Lower lobe of right lung (tissue), 2 donors: ENCODE measurements around the gene ZXDC. TPM values are rescaled to one million over a fixed set of nuclear protein-coding genes. Genes with fewer than 3 reads are reported as not detected.
A peak's percentile ranks its signal among the peaks of the same experiment; 100 is the strongest.

Experiments used
- ATAC-seq, 2 donors: fragments of 200-7000 bp; cut with Tn5 transposase; one replicate each; pipeline ENCODE4 v1.9.1; 2020 to 2022; ENCODE audit warnings: mild to moderate bottlenecking in 2 of 2, moderate library complexity in 2 of 2
- DNase-seq: peaks from one replicate; pipeline ENCODE4 v3.0.0-alpha.2; 2020
- H3K27ac ChIP-seq: fragments of 200-600 bp; one replicate; pipeline ENCODE4 v1.8.0; 2022
- H3K27me3 ChIP-seq: fragments of 200-600 bp; one replicate; pipeline ENCODE4 v1.8.0; 2022; ENCODE audit warnings: low read depth
- H3K36me3 ChIP-seq: fragments of 200-600 bp; one replicate; pipeline ENCODE4 v1.8.0; 2022; ENCODE audit warnings: mild to moderate bottlenecking
- H3K4me1 ChIP-seq: fragments of 200-600 bp; one replicate; pipeline ENCODE4 v1.8.0; 2022
- H3K4me3 ChIP-seq: fragments of 200-600 bp; one replicate; pipeline ENCODE4 v1.8.0; 2022; ENCODE audit warnings: mild to moderate bottlenecking
- H3K9me3 ChIP-seq: fragments of 200-600 bp; one replicate; pipeline ENCODE4 v1.8.0; 2022
- CTCF ChIP-seq: fragments of 200-600 bp; IDR thresholded peaks from one replicate; pipeline ENCODE4 v1.8.0; 2022; ENCODE audit warnings: antibody characterized with exemption, mild to moderate bottlenecking
- intact Hi-C: fragments of 100-400 bp; cut with DNase I; formaldehyde crosslinking; loops from one replicate; pipeline ENCODE4 v1.11.0; 2022
- total RNA-seq: library from RNA; stranded (reverse); fragmentation: NEBNext Ultra II Directional; extraction: Animal tissue kit (Norgen Biotek cat#: 25700); gene quantifications from one replicate; pipeline ENCODE4 v1.2.1, GENCODE V29; 2021
- donor health status: DM: no; HTN: yes; CAD: no; lungs with severe emphysema.

Gene ZXDC
- total RNA-seq, 1 donor from 2014 or later = 40.4 TPM

- ATAC-seq = no peak
- H3K36me3 ChIP-seq = no peaks in the 10 kb centered on the region
- peak; percentile 34 for DNase-seq
- H3K9me3 ChIP-seq = no peaks in the 10 kb centered on the region
- no peak overlapping the region for H3K4me3 ChIP-seq
- no peak for TF ChIP-seq CTCF
- intact Hi-C loops = no loop called here
- H3K27ac ChIP-seq = no peak overlapping the region
- H3K4me1 ChIP-seq = peaks cover 5% of the 10 kb centered on the region
- H3K27me3 ChIP-seq = no peaks in the 10 kb centered on the region
These were observed 4.5 kb upstream of the ZXDC start for GRCh38 chr3:126480206-126480605.

GRCh38 chr3:126479642-126480041 is 4.0 kb upstream of the ZXDC start:
- DNase-seq = no peak
- intact Hi-C loops = no loop called here

GRCh38 chr3:126478581-126479310 is 3.1 kb upstream of the ZXDC start:
- Histone ChIP-seq H3K27ac (no peak overlapping the region), H3K4me1 (peaks cover 17% of the 10 kb centered on the region), H3K36me3 (no peaks in the 10 kb centered on the region), H3K4me3 (no peak overlapping the region), H3K27me3 (no peaks in the 10 kb centered on the region), H3K9me3 (no peaks in the 10 kb centered on the region)
- ATAC-seq (no peak), DNase-seq (peak; percentile 38)
- no peak for TF ChIP-seq CTCF
- intact Hi-C loops = no loop called here

More at GRCh38 chr3:126479642-126480041, 4.0 kb upstream of the ZXDC start:
- Histone ChIP-seq H3K27me3 (no peaks in the 10 kb centered on the region), H3K4me1 (peaks cover 8% of the 10 kb centered on the region), H3K9me3 (no peaks in the 10 kb centered on the region), H3K36me3 (no peaks in the 10 kb centered on the region), H3K27ac (no peak overlapping the region), H3K4me3 (no peak overlapping the region)
- no peak for ATAC-seq
- no peak for TF ChIP-seq CTCF

- Histone ChIP-seq H3K27me3 (no peaks in the 10 kb centered on the region), H3K27ac (no peak overlapping the region), H3K9me3 (no peaks in the 10 kb centered on the region), H3K4me1 (peaks cover 34% of the 10 kb centered on the region), H3K4me3 (no peak overlapping the region), H3K36me3 (no peaks in the 10 kb centered on the region)
- intact Hi-C loops = no loop called here
- no peak for TF ChIP-seq CTCF
- DNase-seq (no peak), ATAC-seq (no peak)
These were observed 1.3 kb upstream of the ZXDC start for GRCh38 chr3:126477061-126477380.

GRCh38 chr3:126476166-126477060 is 722 bp upstream of the ZXDC start:
- Histone ChIP-seq H3K27ac (peak overlapping the region; percentile 90), H3K4me3 (peak overlapping the region; percentile 74), H3K9me3 (no peaks in the 10 kb centered on the region), H3K27me3 (no peaks in the 10 kb centered on the region), H3K4me1 (peaks cover 40% of the 10 kb centered on the region), H3K36me3 (peaks cover 5% of the 10 kb centered on the region)
- peak; percentile 66 to 72 for ATAC-seq
- intact Hi-C loops = no loop called here
- DNase-seq = peak; percentile 83
- no peak for TF ChIP-seq CTCF
